ENCODE measurements around the gene MTRF1.
"Not testable (repeated sequence)": the region's sequence is repeated elsewhere in the genome, so short reads cannot be mapped to it uniquely, and the experiment has no call there.

Gene MTRF1

DNA sequence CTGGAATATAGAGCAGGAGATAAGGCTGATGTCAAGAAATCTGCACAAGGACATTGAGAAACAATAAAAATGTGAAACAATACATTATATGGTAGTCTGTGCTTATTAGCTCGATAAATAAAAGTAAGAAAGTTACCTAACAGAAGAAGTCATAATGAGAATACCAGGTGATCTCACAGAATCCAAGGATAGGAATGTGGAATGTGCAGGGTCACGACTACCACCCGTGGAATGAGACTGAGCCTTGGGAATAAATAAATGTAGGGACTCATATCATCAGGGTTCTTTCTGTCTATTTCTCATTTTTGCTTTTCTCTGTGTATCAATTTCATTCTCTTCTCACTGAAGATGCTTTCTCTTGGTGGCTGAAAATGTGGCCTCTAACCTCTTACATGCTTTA, 43.0 kb downstream of the MTRF1 start:
- DNase-seq: no peak

GRCh38 chr13:41216160-41216559, 47.2 kb downstream of the MTRF1 start:
- no peak for DNase-seq

DNA sequence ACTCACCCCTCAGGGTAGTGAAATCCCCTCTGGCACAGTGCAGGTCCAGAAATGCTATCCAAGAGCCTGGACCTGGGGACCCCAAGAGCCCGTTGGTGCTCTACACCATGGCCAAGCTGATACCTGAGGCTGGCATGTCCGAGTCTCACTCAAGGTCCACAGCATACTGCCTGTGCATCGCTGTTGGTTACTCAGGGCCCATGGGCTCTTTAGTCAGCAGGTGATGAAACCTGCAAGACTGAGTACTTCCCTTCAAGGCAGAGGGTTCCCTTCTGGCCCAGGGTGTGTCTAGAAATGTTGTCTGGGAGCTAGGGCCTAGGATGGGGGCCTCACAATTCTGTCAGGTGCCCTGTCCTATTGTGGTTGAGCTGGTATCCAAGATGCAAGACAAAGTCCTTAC, 49.5 kb downstream of the MTRF1 start:
- DNase-seq: no peak

GRCh38 chr13:41213316-41213715, 50.1 kb downstream of the MTRF1 start:
- no peak for DNase-seq

GRCh38 chr13:41212881-41213280, 50.5 kb downstream of the MTRF1 start:
- DNase-seq: no peak

- DNase-seq: no peak
Observed at GRCh38 chr13:41211062-41211461, 52.3 kb downstream of the MTRF1 start.

- DNase-seq: no peak
Observed at GRCh38 chr13:41206467-41206866, 56.9 kb downstream of the MTRF1 start.

DNA sequence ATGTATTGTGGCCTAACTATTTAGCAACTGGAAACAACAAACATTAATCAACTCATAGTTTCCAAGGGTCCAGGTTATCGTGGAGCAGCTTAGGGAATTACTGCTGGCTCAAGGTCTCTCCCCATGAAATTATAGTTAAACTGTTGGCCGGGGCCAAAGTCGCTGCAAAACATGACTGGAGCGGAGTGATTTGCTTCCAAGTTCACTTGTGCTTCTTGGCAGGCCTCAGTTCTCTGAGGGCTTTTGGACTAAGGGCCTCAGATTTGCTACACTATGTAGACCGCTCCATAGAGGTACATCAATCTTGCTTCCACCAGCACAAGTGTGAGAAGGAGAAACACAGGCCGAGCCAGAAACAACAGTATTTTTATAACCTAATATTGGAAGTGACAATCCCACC, 59.6 kb downstream of the MTRF1 start:
- no peak for DNase-seq

- no peak for DNase-seq
Observed at GRCh38 chr13:41200126-41200525, 63.2 kb downstream of the MTRF1 start.

DNA sequence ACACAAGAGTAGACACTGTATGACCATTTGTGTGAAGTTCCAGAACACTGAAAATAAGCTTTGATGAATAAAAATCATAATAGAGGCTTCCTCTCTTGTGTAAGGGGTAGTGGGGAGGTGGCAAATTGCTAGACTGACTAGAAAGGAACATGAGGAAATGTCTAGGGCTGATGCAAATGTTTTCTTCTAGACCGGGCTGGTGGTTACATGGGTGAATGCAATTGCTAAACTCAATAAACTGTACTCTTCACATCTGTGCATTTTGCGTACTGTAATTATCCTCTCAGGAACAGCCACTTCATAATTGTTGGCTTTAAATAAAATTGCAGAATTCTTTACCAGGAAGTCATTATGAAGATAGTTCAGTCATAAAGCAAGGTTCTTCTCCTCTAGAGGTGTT, 63.9 kb downstream of the MTRF1 start:
- DNase-seq: no peak

GRCh38 chr13:41199079-41199478, 64.3 kb downstream of the MTRF1 start:
- DNase-seq: no peak

GRCh38 chr13:41196620-41197019, 66.8 kb downstream of the MTRF1 start:
- no peak for DNase-seq

DNA sequence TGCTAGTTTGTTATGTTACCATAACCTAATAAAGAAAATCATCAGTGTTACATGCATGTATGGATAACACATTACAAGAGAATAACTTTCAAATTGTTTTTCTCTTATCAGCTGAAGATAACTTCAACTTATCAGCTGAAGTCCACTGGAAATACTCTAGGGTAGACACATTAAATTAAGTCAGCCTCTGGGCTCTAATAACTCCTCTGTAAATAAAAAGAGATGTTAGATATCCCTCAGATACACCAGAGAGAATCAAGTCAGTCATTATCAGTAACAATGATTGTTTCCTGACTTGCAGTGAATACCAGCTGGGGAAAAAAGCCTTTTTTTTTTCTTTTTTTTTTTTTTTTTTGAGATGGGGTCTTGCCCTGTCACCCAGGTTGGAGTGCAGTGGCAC, 67.4 kb downstream of the MTRF1 start:
- no peak for DNase-seq

DNA sequence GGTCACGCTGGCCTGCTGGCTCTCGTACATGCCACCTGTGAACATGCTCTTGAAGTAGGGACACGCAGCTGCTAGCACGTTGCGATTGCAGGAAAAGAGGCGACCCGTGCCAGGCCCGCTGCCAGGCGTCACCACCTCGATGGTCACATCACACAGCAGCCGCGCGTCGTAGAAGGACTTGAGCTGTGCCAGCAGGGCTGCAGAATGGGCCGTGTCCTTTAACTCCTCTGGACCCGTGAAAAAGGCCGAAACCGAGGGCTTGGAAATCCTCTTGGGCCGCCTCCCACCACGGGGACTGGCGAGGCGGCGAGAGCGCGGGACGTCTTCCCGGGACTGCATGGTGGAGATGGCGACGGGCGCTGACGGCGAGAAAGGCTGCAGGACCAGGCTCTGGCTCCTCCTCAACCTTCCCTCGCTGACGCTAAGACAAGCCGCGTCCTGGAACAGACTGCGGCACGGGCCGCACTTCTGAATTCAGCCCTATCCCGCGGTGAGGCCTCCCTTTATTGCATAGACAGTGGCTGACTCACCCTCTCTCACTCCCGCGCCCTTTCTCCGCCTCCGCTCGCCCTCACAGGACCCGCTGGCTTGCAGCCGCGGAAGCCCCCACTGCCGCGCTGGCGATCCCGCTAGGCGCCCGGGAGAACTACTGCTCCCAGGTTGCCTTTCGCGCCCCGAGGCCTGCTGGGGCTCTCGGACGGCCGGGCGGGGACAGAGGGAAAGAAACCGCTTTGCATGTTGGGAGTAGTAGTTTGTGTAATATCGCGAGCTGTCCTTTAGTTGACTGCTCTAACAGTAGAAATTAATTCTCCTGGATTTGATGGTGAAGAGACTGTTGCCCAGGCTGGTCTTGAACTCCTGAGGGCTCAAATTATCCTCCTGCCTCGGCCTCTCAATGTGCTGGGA, 69.2 kb downstream of the MTRF1 start, which contains the start of gene KBTBD7:
Gene KBTBD7, minus strand, starts transcription at position 651 of the 906 bp plus-strand sequence. Its CDS starts 312 bp downstream, at position 339.
- DNase-seq: peak; percentile 89

GRCh38 chr13:41193469-41193868, 69.9 kb downstream of the MTRF1 start:
- no peak for DNase-seq

GRCh38 chr13:41188584-41188983, 74.8 kb downstream of the MTRF1 start:
- no peak for DNase-seq

DNA sequence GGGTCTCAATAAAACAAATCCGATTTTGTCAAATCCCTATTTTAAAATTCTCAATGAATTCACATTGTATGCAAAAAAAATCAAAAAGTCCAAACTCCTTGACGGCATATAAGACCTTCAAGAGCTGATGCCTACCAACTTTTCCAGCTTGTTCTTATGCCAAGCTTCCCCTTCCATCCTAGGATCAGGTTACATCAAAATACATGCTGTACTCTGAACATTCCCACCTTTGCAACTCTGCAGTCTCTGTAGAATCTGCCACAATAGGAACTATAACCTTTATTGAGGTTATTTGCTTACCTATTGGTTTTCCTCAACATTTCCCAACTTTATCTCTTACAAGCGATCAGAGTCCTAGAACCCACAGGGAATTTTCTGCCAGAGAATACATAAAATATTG, 76.9 kb downstream of the MTRF1 start:
- DNase-seq: no peak

DNA sequence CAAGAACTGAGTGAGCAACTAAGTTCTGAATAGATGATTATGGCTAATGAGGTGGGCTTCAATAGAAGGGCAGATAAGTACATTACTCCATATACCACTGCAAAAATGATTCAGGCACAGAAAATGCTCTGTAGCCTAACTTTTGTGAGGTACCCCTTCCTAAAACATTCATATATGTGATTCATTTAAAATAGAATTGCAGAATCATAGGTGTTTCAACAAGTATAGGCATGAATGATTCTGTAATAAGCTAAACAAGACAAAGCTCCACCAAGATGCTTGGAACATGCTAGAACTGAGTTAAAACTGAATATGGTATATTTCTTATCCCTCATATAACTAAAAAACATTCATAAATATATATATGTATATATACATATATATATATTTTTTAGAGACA, 81.1 kb downstream of the MTRF1 start:
- DNase-seq: no peak

GRCh38 chr13:41179593-41180250, 83.7 kb downstream of the MTRF1 start:
- no peak for DNase-seq

GRCh38 chr13:41178040-41178439, 85.3 kb downstream of the MTRF1 start:
- no peak for DNase-seq

GRCh38 chr13:41177616-41178015, 85.8 kb downstream of the MTRF1 start:
- DNase-seq: no peak

GRCh38 chr13:41175576-41175975, 87.8 kb downstream of the MTRF1 start:
- DNase-seq: not testable (repeated sequence)

Measured in NCI-H446 treated with DMSO at 0.1 percent for 48 hours (cell line).